ENCODE data around the gene SLC9A9. TPM values are rescaled to one million over a fixed set of nuclear protein-coding genes. Genes with fewer than 3 reads are reported as not detected.

The SLC9A9 gene
- total RNA-seq, 1 donor from 2014 or later = 21.0 TPM

GRCh38 chr3:143843587-143843986 is 4.7 kb downstream of the SLC9A9 start:
- no peak for DNase-seq (ENCODE audit: low spot score)

- DNase-seq (ENCODE audit: low spot score) = no peak
Observed at GRCh38 chr3:143840636-143841035, 7.6 kb downstream of the SLC9A9 start.

GRCh38 chr3:143839980-143840379 is 8.3 kb downstream of the SLC9A9 start:
- DNase-seq (ENCODE audit: low spot score) = no peak

- DNase-seq (ENCODE audit: low spot score) = no peak
Observed at GRCh38 chr3:143837076-143837475, 11.2 kb downstream of the SLC9A9 start.

GRCh38 chr3:143835312-143835711 is 13.0 kb downstream of the SLC9A9 start:
- no peak for DNase-seq (ENCODE audit: low spot score)

GRCh38 chr3:143832433-143832832 is 15.8 kb downstream of the SLC9A9 start:
- DNase-seq (ENCODE audit: low spot score) = no peak

- no peak for DNase-seq (ENCODE audit: low spot score)
Observed at GRCh38 chr3:143831994-143832393, 16.3 kb downstream of the SLC9A9 start.

GRCh38 chr3:143831208-143831607 is 17.1 kb downstream of the SLC9A9 start:
- DNase-seq (ENCODE audit: low spot score) = no peak

GRCh38 chr3:143830786-143831185 is 17.5 kb downstream of the SLC9A9 start:
- no peak for DNase-seq (ENCODE audit: low spot score)

GRCh38 chr3:143830063-143830462 is 18.2 kb downstream of the SLC9A9 start:
- DNase-seq (ENCODE audit: low spot score) = no peak

- no peak for DNase-seq (ENCODE audit: low spot score)
Observed at GRCh38 chr3:143827425-143827824, 20.8 kb downstream of the SLC9A9 start.

GRCh38 chr3:143826296-143826695 is 22.0 kb downstream of the SLC9A9 start:
- DNase-seq (ENCODE audit: low spot score) = no peak

GRCh38 chr3:143825513-143825912 is 22.8 kb downstream of the SLC9A9 start:
- no peak for DNase-seq (ENCODE audit: low spot score)

GRCh38 chr3:143824735-143825385 is 23.4 kb downstream of the SLC9A9 start:
- DNase-seq (ENCODE audit: low spot score) = no peak

- no peak for DNase-seq (ENCODE audit: low spot score)
Observed at GRCh38 chr3:143822798-143823197, 25.5 kb downstream of the SLC9A9 start.

GRCh38 chr3:143822374-143822773 is 25.9 kb downstream of the SLC9A9 start:
- no peak for DNase-seq (ENCODE audit: low spot score)

- DNase-seq (ENCODE audit: low spot score) = no peak
Observed at GRCh38 chr3:143821862-143822261, 26.4 kb downstream of the SLC9A9 start.

GRCh38 chr3:143820466-143821221 is 27.6 kb downstream of the SLC9A9 start:
- no peak for DNase-seq (ENCODE audit: low spot score)

GRCh38 chr3:143819890-143820289 is 28.4 kb downstream of the SLC9A9 start:
- DNase-seq (ENCODE audit: low spot score) = no peak

GRCh38 chr3:143814443-143814889 is 33.8 kb downstream of the SLC9A9 start:
- no peak for DNase-seq (ENCODE audit: low spot score)

- DNase-seq (ENCODE audit: low spot score) = no peak
Observed at GRCh38 chr3:143812481-143812880, 35.8 kb downstream of the SLC9A9 start.

- no peak for DNase-seq (ENCODE audit: low spot score)
Observed at GRCh38 chr3:143811602-143812001, 36.7 kb downstream of the SLC9A9 start.

GRCh38 chr3:143810953-143811265 is 37.4 kb downstream of the SLC9A9 start:
- DNase-seq (ENCODE audit: low spot score) = no peak

All from mesenteric fat pad (tissue), 1 donor.